GM19468 (cell line): ENCODE measurements around the gene NEUROG2.
"Not testable (repeated sequence)": the region's sequence is repeated elsewhere in the genome, so short reads cannot be mapped to it uniquely, and the experiment has no call there.

Source experiments
- ATAC-seq: cut with Tn5 transposase; IDR thresholded peaks from one replicate; pipeline ENCODE4 v1.9.1; 2021; ENCODE audit warnings: mild to moderate bottlenecking, moderate library complexity, moderate number of reproducible peaks; ENCODE audit not compliant: unreplicated experiment; ENCODE audit errors: extremely low read depth

NEUROG2 gene

GRCh38 chr4:112516066-112516470 is at the start of gene NEUROG2:
TSS of gene NEUROG2 (minus strand) at chr4:112516180. CDS start at chr4:112515475, 705 bp downstream.
- no peak for ATAC-seq

GRCh38 chr4:112564706-112565270 is 48.8 kb upstream of the NEUROG2 start:
- no peak for ATAC-seq

- ATAC-seq = no peak
Measured at GRCh38 chr4:112563431-112564200, 47.6 kb upstream of the NEUROG2 start.

GRCh38 chr4:112562254-112562879 is 46.4 kb upstream of the NEUROG2 start:
- no peak for ATAC-seq

- ATAC-seq = no peak
Measured at GRCh38 chr4:112560084-112560483, 44.1 kb upstream of the NEUROG2 start.

GRCh38 chr4:112559053-112559452 is 43.1 kb upstream of the NEUROG2 start:
- ATAC-seq = no peak

GRCh38 chr4:112557676-112558411 is 41.9 kb upstream of the NEUROG2 start:
- ATAC-seq = no peak

GRCh38 chr4:112554271-112554670 is 38.3 kb upstream of the NEUROG2 start:
- ATAC-seq = not testable (repeated sequence)

GRCh38 chr4:112552668-112553067 is 36.7 kb upstream of the NEUROG2 start:
- ATAC-seq = no peak

- ATAC-seq = no peak
Measured at GRCh38 chr4:112550728-112551127, 34.7 kb upstream of the NEUROG2 start.

- ATAC-seq = no peak
Measured at GRCh38 chr4:112546476-112546875, 30.5 kb upstream of the NEUROG2 start.

- ATAC-seq = no peak
Measured at GRCh38 chr4:112545346-112545745, 29.4 kb upstream of the NEUROG2 start.

GRCh38 chr4:112540695-112541094 is 24.7 kb upstream of the NEUROG2 start:
- no peak for ATAC-seq

GRCh38 chr4:112536123-112536522 is 20.1 kb upstream of the NEUROG2 start:
- ATAC-seq = no peak

- no peak for ATAC-seq
Measured at GRCh38 chr4:112532267-112532666, 16.3 kb upstream of the NEUROG2 start.

GRCh38 chr4:112531146-112531545 is 15.2 kb upstream of the NEUROG2 start:
- ATAC-seq = no peak

GRCh38 chr4:112526061-112526460 is 10.1 kb upstream of the NEUROG2 start:
- ATAC-seq = no peak

GRCh38 chr4:112523764-112524505 is 8.0 kb upstream of the NEUROG2 start:
- ATAC-seq = peak; percentile 81

- peak; percentile 36 for ATAC-seq
Measured at GRCh38 chr4:112523008-112523721, 7.2 kb upstream of the NEUROG2 start.
